Articular chondrocyte of knee joint (primary cell): ENCODE measurements around the gene SETD3. TPM values are rescaled to one million over a fixed set of nuclear protein-coding genes. Genes with fewer than 3 reads are reported as not detected.

ENCODE experiments used
- small RNA-seq: library from RNA; depleted of rRNA; stranded (forward); fragments of <200 nt; gene quantifications from one replicate; pipeline ENCODE3, GENCODE V24; 2012
- total RNA-seq: library from RNA; depleted of rRNA; stranded (reverse); fragments of >200 nt; gene quantifications from 2 replicates; pipeline ENCODE4 v1.2.3, GENCODE V29; 2012

Gene SETD3
- total RNA-seq, result 56.1 and 62.2 TPM in 2 replicates

DNA sequence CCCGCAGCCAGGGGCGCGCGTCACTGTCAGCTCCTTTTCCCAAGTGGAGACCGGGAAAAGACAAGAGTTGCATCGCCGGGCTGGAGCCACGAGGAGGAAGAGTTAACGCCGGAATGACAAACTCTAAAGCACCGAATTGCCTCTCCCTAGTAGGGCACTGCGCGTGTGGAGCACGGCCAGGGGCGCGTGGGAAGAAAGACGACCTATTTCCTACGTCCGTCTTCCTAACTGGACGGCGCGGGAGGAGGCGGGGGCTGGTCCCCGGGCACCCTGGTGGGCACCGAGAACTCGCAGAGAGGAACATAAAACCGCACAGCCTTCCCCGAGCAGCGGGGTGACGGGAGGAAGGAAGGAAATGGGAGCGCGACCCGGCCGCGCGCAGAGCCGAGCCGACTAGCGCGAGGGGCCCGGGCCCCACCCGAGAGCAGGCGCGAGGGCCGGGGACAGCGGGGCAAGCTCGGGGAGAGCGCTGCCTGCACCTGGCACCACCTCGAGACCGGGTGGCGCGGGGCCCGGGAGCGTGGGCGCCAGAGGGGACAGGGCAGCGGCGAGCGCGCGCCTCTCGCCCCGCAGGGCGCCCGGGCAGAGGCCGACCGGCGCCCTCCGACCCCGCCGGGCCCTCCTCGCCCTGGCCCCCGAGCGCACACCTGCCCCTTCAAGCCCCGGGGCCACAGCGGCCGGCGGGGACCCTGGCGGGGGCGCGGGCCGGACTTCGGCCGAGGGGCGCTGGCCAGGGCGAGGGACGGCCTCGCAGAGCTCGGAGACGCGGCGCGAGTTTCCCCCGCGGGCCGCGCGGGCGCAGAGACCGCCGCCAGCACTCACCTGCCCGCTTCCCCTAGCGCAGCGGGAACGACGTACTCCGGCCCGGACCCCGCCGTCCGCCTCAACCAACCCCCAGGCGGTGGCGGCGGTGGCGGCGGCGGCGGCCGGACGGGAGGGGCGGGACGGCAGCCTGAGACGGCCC, at the start of gene SETD3:
SETD3 (minus strand) TSS at position 954 of the 964 bp plus-strand sequence. CDS start 15,054 bp downstream, outside the sequence.

DNA sequence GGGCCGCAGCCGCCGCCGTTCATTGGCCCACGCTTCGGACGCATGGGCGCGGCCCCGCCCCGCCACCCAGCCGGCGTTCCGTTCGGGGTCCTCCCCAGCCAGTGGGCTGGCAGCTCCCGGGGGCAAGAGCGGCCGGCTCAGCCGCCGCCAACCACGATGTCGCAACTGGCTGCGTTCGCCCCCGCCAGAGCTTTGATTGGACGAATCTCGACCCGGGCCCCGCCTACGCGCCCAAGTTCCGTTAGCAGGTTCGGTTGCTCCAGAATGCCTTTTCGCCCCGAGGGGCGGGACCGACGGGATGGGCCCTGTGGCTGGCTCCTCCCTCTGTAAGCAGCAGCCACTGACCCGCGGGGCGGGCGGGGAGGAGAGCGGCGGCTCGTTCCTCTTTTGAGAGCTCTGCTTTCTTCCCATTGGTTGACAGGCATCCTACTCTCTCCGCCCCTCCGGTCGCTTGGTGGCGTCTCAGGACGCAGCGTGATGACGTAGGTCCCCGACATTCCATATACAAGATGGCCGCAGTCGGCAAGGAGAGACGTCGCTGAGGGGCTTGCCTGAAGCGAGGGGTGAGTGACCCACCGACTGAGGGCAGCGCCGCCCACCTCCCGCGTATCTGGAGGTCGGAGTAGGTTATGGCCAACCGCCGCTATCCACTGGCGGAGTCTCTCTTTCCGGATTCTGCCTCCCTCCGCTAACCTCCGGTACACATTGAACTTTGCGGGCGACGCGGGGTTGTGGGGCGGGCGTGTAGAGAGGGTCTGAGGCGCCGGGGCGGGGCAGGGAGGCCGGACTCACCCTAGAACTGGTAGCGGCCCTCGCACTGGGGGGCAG, 472 bp upstream of the SETD3 start, which contains the start of gene CCNK:
CCNK (plus strand) TSS at position 493 of the 828 bp plus-strand sequence. CDS start 11,269 bp downstream, outside the sequence.

Small RNAs within 50 kb of the gene (small RNA-seq; reads per million reads assigned to genes)
- gene RNU6-91P, result not detected

Other genes starting within 250 kb of the SETD3 start
- not detected in 2 replicates for gene BCL11B, start 208.7 kb downstream of the SETD3 start, total RNA-seq
- gene CCNK, start 550 bp upstream of the SETD3 start, total RNA-seq, result 28.8 and 38.5 TPM in 2 replicates
- 7.7 and 12.3 TPM in 2 replicates for gene CCDC85C, start 123.3 kb upstream of the SETD3 start, total RNA-seq
- 13.1 and 17.1 TPM in 2 replicates for gene HHIPL1, start 164.3 kb upstream of the SETD3 start, total RNA-seq
- 0.91 and 1.1 TPM in 2 replicates for gene CYP46A1, start 203.4 kb upstream of the SETD3 start, total RNA-seq